Subcutaneous adipose tissue (tissue), 4 donors: Measurements from ENCODE around the gene KIAA1143. TPM values are rescaled to one million over a fixed set of nuclear protein-coding genes. Genes with fewer than 3 reads are reported as not detected.

Source experiments
- CTCF ChIP-seq: fragments of 450-650 bp; IDR thresholded peaks from one replicate; pipeline ENCODE4 v1.5.1; 2016; ENCODE audit warnings: low read depth, mild to moderate bottlenecking, control low read depth, antibody characterized with exemption, moderate library complexity
- total RNA-seq, 4 donors: library from RNA; depleted of rRNA; stranded (reverse); fragments of >200 nt; gene quantifications; one replicate each; pipeline ENCODE4 v1.1.0, GENCODE V29; 2016

The KIAA1143 gene
- total RNA-seq, 4 donors from 2014 or later = 21.5 to 27.1 (median 25.0) TPM

- TF ChIP-seq CTCF = no peak
Measured at GRCh38 chr3:44771424-44772098, 10.1 kb upstream of the KIAA1143 start.

- TF ChIP-seq CTCF = no peak
Measured at GRCh38 chr3:44764248-44764647, 2.8 kb upstream of the KIAA1143 start.

GRCh38 chr3:44762690-44763089, 1.3 kb upstream of the KIAA1143 start:
- TF ChIP-seq CTCF = no peak

- no peak for TF ChIP-seq CTCF
Measured at GRCh38 chr3:44762170-44762677, 805 bp upstream of the KIAA1143 start.

DNA sequence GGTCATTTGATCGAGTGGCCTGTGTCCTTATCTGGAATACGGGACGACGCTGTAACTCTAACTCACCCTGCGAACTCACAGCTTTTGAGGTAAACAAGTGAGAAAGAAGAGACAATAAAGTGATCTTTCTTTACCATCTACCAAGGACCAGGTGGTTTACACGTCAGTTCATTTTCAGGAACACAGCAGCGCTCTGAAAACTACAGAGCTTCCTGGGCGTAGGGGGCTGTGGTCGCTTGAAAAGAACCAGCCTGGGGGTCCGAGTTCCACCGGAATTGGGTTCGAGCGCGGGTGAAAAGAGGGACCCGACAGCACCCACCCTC, 357 bp downstream of the KIAA1143 start:
- TF ChIP-seq CTCF = no peak

- no peak for TF ChIP-seq CTCF
Measured at GRCh38 chr3:44734646-44735168, 26.7 kb downstream of the KIAA1143 start.

GRCh38 chr3:44729384-44729910, 32.0 kb downstream of the KIAA1143 start, which contains the start of gene ZNF501:
ZNF501 (plus strand) TSS chr3:44729635; CDS start chr3:44734422, 4,787 bp downstream.
- TF ChIP-seq CTCF = no peak
